GM10266 (cell line): ENCODE data around the gene CSNK2B.
"Not testable (repeated sequence)": the region's sequence is repeated elsewhere in the genome, so short reads cannot be mapped to it uniquely, and the experiment has no call there.

Experiments used
- DNase-seq: peaks from one replicate; pipeline ENCODE4 v3.0.0; 2012; ENCODE audit errors: extremely low spot score
- CTCF ChIP-seq: IDR thresholded peaks from 2 replicates; pipeline ENCODE4 v1.5.1; 2012; ENCODE audit warnings: mild to moderate bottlenecking, low read depth; ENCODE audit not compliant: control insufficient read depth, insufficient read depth; ENCODE audit errors: missing control alignments

Gene CSNK2B

GRCh38 chr6:31702819-31703716 is 37.2 kb downstream of the CSNK2B start, which contains the start of gene ABHD16A:
ABHD16A (minus strand) TSS chr6:31703324; CDS start chr6:31703281, 43 bp downstream.
- TF ChIP-seq CTCF: no peak
- peak; percentile 96 for DNase-seq

GRCh38 chr6:31705931-31706330 is 40.1 kb downstream of the CSNK2B start:
- no peak for DNase-seq
- TF ChIP-seq CTCF: no peak

GRCh38 chr6:31706599-31706998 is 40.7 kb downstream of the CSNK2B start, which contains the start of gene LY6G6F:
LY6G6F (plus strand) TSS chr6:31706866; CDS start chr6:31706907, 41 bp downstream.
- DNase-seq: no peak
- TF ChIP-seq CTCF: no peak

GRCh38 chr6:31707701-31708100 is 41.8 kb downstream of the CSNK2B start:
- TF ChIP-seq CTCF: no peak
- no peak for DNase-seq

- TF ChIP-seq CTCF: no peak
- DNase-seq: no peak
Observed at GRCh38 chr6:31708224-31708623, 42.3 kb downstream of the CSNK2B start.

- DNase-seq: not testable (repeated sequence)
Observed at GRCh38 chr6:31709157-31709556, 43.3 kb downstream of the CSNK2B start.

GRCh38 chr6:31710523-31711219 is 44.8 kb downstream of the CSNK2B start:
- no peak for DNase-seq

More at GRCh38 chr6:31710523-31711219, 44.8 kb downstream of the CSNK2B start:
- TF ChIP-seq CTCF: no peak
